GM12878 (cell line): ENCODE results near the gene TRMT1. TPM values are rescaled to one million over a fixed set of nuclear protein-coding genes. Genes with fewer than 3 reads are reported as not detected.

Experiments
- CBX5 ChIP-seq: sonication (generic); IDR thresholded peaks from 2 replicates; pipeline ENCODE4 v1.6.1; 2016; ENCODE audit warnings: low read depth, moderate library complexity, mild to moderate bottlenecking, inconsistent platforms
- CHD1 ChIP-seq: IDR thresholded peaks from 2 replicates; pipeline ENCODE4 v1.6.1; 2012; ENCODE audit warnings: low read depth, low read length, improper control_type of control experiment
- CHD2 ChIP-seq: IDR thresholded peaks from 2 replicates; pipeline ENCODE4 v1.6.1; 2011; ENCODE audit warnings: low read depth, low read length, improper control_type of control experiment, borderline replicate concordance
- DPF2 ChIP-seq: fragments of 450-650 bp; IDR thresholded peaks from 2 replicates; pipeline ENCODE4 v1.6.1; 2017; ENCODE audit warnings: mild to moderate bottlenecking
- E2F8 ChIP-seq: fragments of 450-650 bp; IDR thresholded peaks from 2 replicates; pipeline ENCODE4 v1.6.1; 2018; ENCODE audit warnings: mild to moderate bottlenecking, low read depth, moderate library complexity; ENCODE audit not compliant: partially characterized antibody
- EZH2 ChIP-seq: IDR thresholded peaks from 2 replicates; pipeline ENCODE4 v1.6.1; 2012; ENCODE audit warnings: low read depth, mild to moderate bottlenecking, control low read depth, inconsistent platforms, low read length, borderline replicate concordance; ENCODE audit not compliant: control insufficient read depth
- HDAC2 ChIP-seq: fragments of 200-600 bp; sonication (generic); IDR thresholded peaks from 2 replicates; pipeline ENCODE4 v1.6.1; 2017
- KDM1A ChIP-seq: fragments of 200-600 bp; sonication (generic); IDR thresholded peaks from 2 replicates; pipeline ENCODE4 v1.6.1; 2016; ENCODE audit warnings: borderline replicate concordance
- MEF2A ChIP-seq: IDR thresholded peaks from 2 replicates; pipeline ENCODE4 v1.6.1; 2011; ENCODE audit warnings: low read depth, mild to moderate bottlenecking, low read length, moderate library complexity; ENCODE audit not compliant: insufficient read depth
- NBN ChIP-seq: fragments of 450-650 bp; IDR thresholded peaks from 2 replicates; pipeline ENCODE4 v1.6.1; 2016
- NR2F1 ChIP-seq: fragments of 450-650 bp; conservative IDR thresholded peaks from 2 replicates; pipeline ENCODE4 v1.6.1; 2017; ENCODE audit warnings: mild to moderate bottlenecking
- PKNOX1 ChIP-seq: fragments of 450-650 bp; IDR thresholded peaks from 2 replicates; pipeline ENCODE4 v1.6.1; 2016; ENCODE audit warnings: mild to moderate bottlenecking
- POLR2AphosphoS2 ChIP-seq: IDR thresholded peaks from 2 replicates; pipeline ENCODE4 v1.6.1; 2011; ENCODE audit warnings: low read depth, mild to moderate bottlenecking, low read length, improper control_type of control experiment, moderate library complexity
- RAD51 ChIP-seq: fragments of 450-650 bp; IDR thresholded peaks from 2 replicates; pipeline ENCODE4 v1.6.1; 2016; ENCODE audit warnings: moderate library complexity, mild to moderate bottlenecking, inconsistent platforms
- RBBP5 ChIP-seq: fragments of 200-600 bp; sonication (generic); conservative IDR thresholded peaks from 2 replicates; pipeline ENCODE4 v1.6.1; 2016
- RCOR1 ChIP-seq: conservative IDR thresholded peaks from 2 replicates; pipeline ENCODE4 v1.6.1; 2012; ENCODE audit warnings: low read depth, low read length, improper control_type of control experiment
- SMARCA5 ChIP-seq: fragments of 450-650 bp; IDR thresholded peaks from 2 replicates; pipeline ENCODE4 v1.6.1; 2017; ENCODE audit warnings: mild to moderate bottlenecking
- SP1 ChIP-seq: IDR thresholded peaks from one replicate; pipeline ENCODE4 v1.6.1; 2011; ENCODE audit warnings: low read depth, low read length
- SUPT20H ChIP-seq: IDR thresholded peaks from 2 replicates; pipeline ENCODE4 v1.6.1; 2011; ENCODE audit warnings: low read depth, mild to moderate bottlenecking, low read length, moderate library complexity, borderline replicate concordance; ENCODE audit not compliant: control insufficient read depth
- TBL1XR1 ChIP-seq: IDR thresholded peaks from 2 replicates; pipeline ENCODE4 v1.6.1; 2012; ENCODE audit warnings: low read depth, low read length, improper control_type of control experiment
- USF2 ChIP-seq: IDR thresholded peaks from 2 replicates; pipeline ENCODE4 v1.6.1; 2011; ENCODE audit warnings: low read depth, low read length, improper control_type of control experiment, borderline replicate concordance
- ZNF217 ChIP-seq: fragments of 450-650 bp; IDR thresholded peaks from 2 replicates; pipeline ENCODE4 v1.6.1; 2017; ENCODE audit warnings: antibody characterized with exemption, mild to moderate bottlenecking
- ZNF687 ChIP-seq: fragments of 450-650 bp; IDR thresholded peaks from 2 replicates; pipeline ENCODE4 v1.6.1; 2017; ENCODE audit warnings: mild to moderate bottlenecking, moderate library complexity
- polyA plus RNA-seq, 11 experiments: library from polyadenylated mRNA; depleted of rRNA in 4 of 11; unstranded in 6 of 11; stranded (reverse) in 5 of 11; fragments of >200 nt; fragmentation: Nextera tagmentation in 4 of 11; fragmentation: Illumina TruSeq in 1 of 11; extraction: Ambion mirVana in 4 of 11; extraction: Trizol in 1 of 11; gene quantifications; 1 replicate in 1 of 11; 2 replicates in 10 of 11; pipeline versions ENCODE4 v1.2.1 to v1.2.3, GENCODE V29; 2011 to 2016; ENCODE audit warnings: inconsistent platforms in 2 of 11, missing spikeins in 2 of 11, low read depth in 1 of 11
- total RNA-seq, 4 experiments: library from RNA; depleted of rRNA in 3 of 4; stranded (reverse); fragments of >200 nt in 3 of 4; fragmentation: Illumina TruSeq in 1 of 4; extraction: Trizol in 1 of 4; gene quantifications; 2 replicates each; pipeline versions ENCODE4 v1.2.1 to v1.2.3, GENCODE V29; 2013 to 2021

The TRMT1 gene
- total and polyA plus RNA-seq, 10 of the 15 experiments (the other 5 are each of a cell fraction or from before 2014, with no cell fraction given): 3.4 to 68.8 (median 34.8) TPM

- peak; percentile 28 for TF ChIP-seq PKNOX1
- TF ChIP-seq HDAC2: no peak
- no peak for TF ChIP-seq SUPT20H
- peak; percentile 66; the same call in 1 of the 2 replicates for TF ChIP-seq CHD2
- no peak for TF ChIP-seq EZH2
- no peak for TF ChIP-seq NR2F1
- TF ChIP-seq CHD1: no peak
- peak; percentile 58; the same call in 1 of the 2 replicates for TF ChIP-seq MEF2A
- TF ChIP-seq DPF2: 0 out of 2 replicates have a peak, but pooled peaks have one; percentile 39
- peak; percentile 51; the same call in 1 of the 2 replicates for TF ChIP-seq NBN
- peak; percentile 80 for TF ChIP-seq E2F8
- no peak for TF ChIP-seq CBX5
- TF ChIP-seq SMARCA5: peak; percentile 81; the same call in 1 of the 2 replicates
- no peak; the same call in 1 of the 2 replicates for TF ChIP-seq USF2
- 0 out of 2 replicates have a peak, but pooled peaks have one; percentile 33 for TF ChIP-seq RAD51
- peak; percentile 43 for TF ChIP-seq SP1
- TF ChIP-seq POLR2AphosphoS2: peak; percentile 26; the same call in 1 of the 2 replicates
- no peak for TF ChIP-seq RBBP5
- no peak for TF ChIP-seq ZNF217
- TF ChIP-seq TBL1XR1: 0 out of 2 replicates have a peak, but pooled peaks have one; percentile 43
- TF ChIP-seq ZNF687: no peak
- no peak for TF ChIP-seq RCOR1
- TF ChIP-seq KDM1A: no peak
These were observed 33.8 kb upstream of the TRMT1 start, which contains the start of the genes IER2 and STX10 (continued) for GRCh38 chr19:13150187-13150930.
